GM18499 (cell line): Measurements from ENCODE around the gene MIER2.
"Not testable (repeated sequence)": the region's sequence is repeated elsewhere in the genome, so short reads cannot be mapped to it uniquely, and the experiment has no call there.

ENCODE experiments used
- ATAC-seq: cut with Tn5 transposase; IDR thresholded peaks from one replicate; pipeline ENCODE4 v1.9.1; 2021; ENCODE audit warnings: moderate number of reproducible peaks; ENCODE audit not compliant: insufficient read depth, unreplicated experiment

MIER2 gene

GRCh38 chr19:290372-291005, 54.1 kb downstream of the MIER2 start:
- no peak for ATAC-seq

GRCh38 chr19:289651-290371, 54.8 kb downstream of the MIER2 start:
- ATAC-seq: no peak

DNA sequence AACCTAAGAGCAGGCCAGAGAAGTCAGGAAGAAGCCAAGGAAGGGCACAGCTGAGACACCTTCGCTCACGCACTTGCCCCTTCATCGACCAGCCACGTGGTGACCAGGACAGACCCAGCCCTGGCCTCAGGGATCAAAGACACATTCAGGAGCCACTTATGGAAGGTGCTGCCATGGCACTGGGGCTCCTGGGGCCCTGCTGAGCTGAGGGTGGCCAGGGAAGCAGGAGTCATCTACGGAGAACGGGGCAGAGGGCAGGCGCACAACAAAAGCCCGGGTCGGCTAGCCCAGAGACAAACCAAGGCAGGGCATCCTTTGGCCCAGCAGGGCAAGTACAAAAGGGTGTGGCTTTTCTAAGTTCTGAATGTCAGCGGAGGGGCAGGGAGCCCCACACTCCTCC, 55.7 kb downstream of the MIER2 start:
- no peak for ATAC-seq

- ATAC-seq: no peak
Measured at GRCh38 chr19:287381-287871, 57.2 kb downstream of the MIER2 start.

DNA sequence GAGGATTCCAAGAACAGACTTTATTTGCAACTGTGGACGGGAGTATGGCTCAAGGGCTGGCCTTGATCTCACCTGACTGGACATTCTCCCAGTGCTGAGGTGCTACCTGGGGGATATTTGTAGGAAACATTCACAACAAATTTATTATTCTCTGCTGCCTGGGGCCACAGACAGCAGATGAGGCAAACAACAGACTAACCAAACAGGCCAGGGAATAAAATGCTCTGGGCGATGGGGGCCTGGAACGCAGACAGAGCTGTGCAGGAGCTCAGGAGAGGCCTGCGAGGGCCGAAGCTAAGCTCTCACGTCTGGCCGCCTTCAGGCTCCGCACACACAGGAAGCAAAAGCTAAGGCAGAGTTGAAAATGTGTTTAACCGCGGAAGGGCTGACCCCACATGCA, 61.2 kb downstream of the MIER2 start:
- ATAC-seq: no peak

GRCh38 chr19:282501-282900, 62.1 kb downstream of the MIER2 start:
- ATAC-seq: no peak

- ATAC-seq: no peak
Measured at GRCh38 chr19:281992-282391, 62.6 kb downstream of the MIER2 start.

GRCh38 chr19:281156-281853, 63.3 kb downstream of the MIER2 start:
- no peak for ATAC-seq

GRCh38 chr19:280541-281009, 64.0 kb downstream of the MIER2 start:
- no peak for ATAC-seq

GRCh38 chr19:279656-280055, 64.9 kb downstream of the MIER2 start:
- ATAC-seq: no peak

GRCh38 chr19:279231-279630, 65.4 kb downstream of the MIER2 start:
- no peak for ATAC-seq

DNA sequence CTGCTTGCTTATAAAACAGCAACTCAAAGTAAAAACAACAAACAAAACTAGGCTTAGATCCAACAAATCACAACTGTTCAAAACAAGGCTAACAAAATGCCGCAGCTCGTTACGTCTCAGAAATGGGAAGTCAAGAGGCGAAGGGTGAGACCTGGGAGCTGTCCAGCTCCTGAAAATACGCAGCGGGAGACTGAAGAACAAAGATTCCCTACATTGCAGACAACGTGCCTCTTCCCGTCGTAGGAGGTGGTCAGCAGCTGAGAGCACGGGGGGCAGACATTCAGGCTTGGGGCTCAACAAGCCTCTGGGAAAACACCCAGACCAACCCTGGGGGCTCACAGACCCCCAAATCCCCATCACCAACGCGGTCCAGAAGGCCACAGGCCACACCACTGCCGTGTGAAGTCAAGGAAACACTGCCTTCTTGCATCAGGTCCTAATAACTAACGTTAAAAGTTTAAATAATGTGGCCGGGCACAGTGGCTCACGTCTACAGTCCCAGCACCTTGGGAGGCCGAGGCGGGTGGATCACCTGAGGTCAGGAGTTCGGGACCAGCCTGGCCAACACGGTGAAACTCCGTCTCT, 66.9 kb downstream of the MIER2 start:
- no peak for ATAC-seq

GRCh38 chr19:277131-277530, 67.5 kb downstream of the MIER2 start:
- ATAC-seq: no peak

DNA sequence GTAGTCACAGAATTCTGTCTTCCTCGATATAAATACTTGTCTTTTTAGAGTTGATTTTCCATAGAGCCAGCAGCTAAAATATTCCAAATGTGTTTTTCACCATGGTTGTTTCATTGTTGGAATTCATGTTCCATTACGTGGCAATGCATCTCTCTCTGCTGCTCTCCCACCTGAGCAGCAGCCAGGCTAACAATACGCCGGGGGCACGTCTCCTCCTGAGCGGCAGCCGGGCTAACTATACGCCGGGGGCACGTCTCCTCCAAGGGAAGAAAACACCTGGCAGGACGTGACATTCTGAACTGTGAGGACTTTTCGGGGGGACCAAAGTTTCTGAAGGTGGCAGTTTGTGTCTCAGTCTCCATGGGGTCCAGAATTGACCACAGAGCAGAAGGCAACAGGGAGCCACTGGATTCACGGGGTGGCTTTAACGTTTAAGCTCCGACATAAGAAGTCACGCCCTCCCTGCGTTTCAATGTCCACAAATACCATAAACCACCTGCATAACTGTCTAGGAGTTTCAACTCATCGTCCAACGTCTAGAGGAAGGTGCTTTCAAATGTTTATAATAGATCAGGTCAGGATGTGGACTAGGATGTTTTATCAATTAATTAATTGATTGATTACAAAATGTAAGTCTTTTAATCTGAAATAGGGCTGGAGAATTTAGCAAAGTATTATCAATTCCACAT, 68.5 kb downstream of the MIER2 start:
- no peak for ATAC-seq

GRCh38 chr19:275000-275399, 69.6 kb downstream of the MIER2 start:
- no peak for ATAC-seq

DNA sequence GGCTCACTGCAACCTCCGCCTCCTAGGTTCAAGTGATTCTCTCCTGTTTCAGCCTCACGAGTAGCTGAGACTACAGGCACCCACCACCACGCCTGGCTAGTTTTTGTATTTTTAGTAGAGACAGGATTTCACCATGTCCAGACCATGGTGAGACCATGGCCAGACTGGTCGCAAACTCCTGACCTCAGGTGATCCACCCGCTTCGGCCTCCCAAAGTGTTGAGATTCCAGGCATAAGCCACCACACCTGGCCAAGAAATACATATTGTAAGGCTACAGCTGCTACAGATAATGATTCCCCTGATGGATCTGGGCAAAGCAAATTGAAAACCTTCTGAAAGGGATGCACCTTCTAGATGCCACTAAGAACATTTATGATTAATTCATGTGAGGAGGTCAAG, 71.2 kb downstream of the MIER2 start:
- ATAC-seq: no peak

- ATAC-seq: no peak
Measured at GRCh38 chr19:271856-272255, 72.7 kb downstream of the MIER2 start.

DNA sequence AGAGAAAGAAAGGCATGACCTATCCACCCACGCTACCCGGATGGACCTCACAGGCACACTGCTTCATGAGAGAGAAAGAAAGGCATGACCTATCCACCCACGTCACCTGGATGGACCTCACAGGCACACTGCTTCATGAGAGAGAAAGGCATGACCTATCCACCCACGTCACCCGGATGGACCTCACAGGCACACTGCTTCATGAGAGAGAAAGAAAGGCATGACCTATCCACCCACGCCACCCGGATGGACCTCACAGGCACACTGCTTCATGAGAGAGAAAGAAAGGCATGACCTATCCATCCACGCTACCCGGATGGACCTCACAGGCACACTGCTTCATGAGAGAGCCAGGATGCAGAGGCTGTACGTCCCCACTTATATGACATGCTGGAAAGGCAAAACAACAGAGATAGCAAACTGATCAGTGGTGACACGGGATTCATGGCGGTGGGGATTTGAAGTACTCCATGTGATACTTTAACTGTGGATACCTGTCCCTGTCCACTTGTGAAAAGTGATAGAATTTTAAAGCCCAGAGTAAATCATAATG, 73.8 kb downstream of the MIER2 start:
- ATAC-seq: not testable (repeated sequence)

DNA sequence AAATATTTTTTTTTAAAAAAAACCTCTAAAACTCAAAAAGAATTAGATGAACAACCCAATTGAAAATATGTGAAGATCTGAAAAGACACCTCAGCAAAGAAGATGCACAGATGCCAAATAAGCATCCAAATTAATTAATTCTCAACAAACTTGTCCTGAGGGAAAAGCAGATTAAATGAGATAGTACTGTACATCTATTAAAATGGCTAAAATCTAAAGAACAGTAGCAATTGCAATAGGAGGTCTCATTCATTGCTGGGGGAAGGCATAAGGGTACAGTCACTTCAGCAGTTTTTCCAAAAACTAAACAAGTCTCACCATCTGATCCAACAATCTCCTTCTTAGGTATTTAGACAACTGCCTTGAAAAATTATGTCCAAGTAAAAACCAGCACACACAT, 75.4 kb downstream of the MIER2 start:
- ATAC-seq: no peak

- ATAC-seq: no peak
Measured at GRCh38 chr19:262125-262524, 82.5 kb downstream of the MIER2 start.
